CD14-positive monocyte (primary cell): ENCODE results near the gene GAS5. TPM values are rescaled to one million over a fixed set of nuclear protein-coding genes. Genes with fewer than 3 reads are reported as not detected.

Source experiments
- DNase-seq, 3 donors: peaks; one replicate each; pipeline ENCODE4 v3.0.0-alpha.2; 2011 to 2022
- H2AFZ ChIP-seq: 2 replicates; pipeline ENCODE4 v1.6.0; 2012; ENCODE audit warnings: mild to moderate bottlenecking, low read depth, low read length, inconsistent platforms; ENCODE audit not compliant: insufficient read depth, poor library complexity, severe bottlenecking
- H3K27ac ChIP-seq, 2 donors: 1 replicate in 1 of 2; 2 replicates in 1 of 2; pipeline ENCODE4 v1.5.1; 2012 to 2013; ENCODE audit warnings: low read length in 2 of 2, control low read depth in 1 of 2, inconsistent platforms in 1 of 2, low read depth in 1 of 2, mild to moderate bottlenecking in 1 of 2
- H3K27me3 ChIP-seq, 2 donors: one replicate each; pipeline versions ENCODE4 v1.6.0 to v1.6.1; 2011 to 2013; ENCODE audit warnings: low read length in 2 of 2; ENCODE audit not compliant: control insufficient read depth in 2 of 2, insufficient read depth in 2 of 2
- H3K36me3 ChIP-seq, 2 donors: replicated peaks in 1 of 2; 1 replicate in 1 of 2; 2 replicates in 1 of 2; pipeline versions ENCODE4 v1.5.1 to v1.6.1; 2012 to 2013; ENCODE audit warnings: low read length in 2 of 2, control low read depth in 1 of 2, inconsistent platforms in 1 of 2, mild to moderate bottlenecking in 1 of 2; ENCODE audit not compliant: insufficient read depth in 2 of 2, control insufficient read depth in 1 of 2
- H3K4me1 ChIP-seq, 2 donors: 1 replicate in 1 of 2; 2 replicates in 1 of 2; pipeline versions ENCODE4 v1.5.1 to v1.6.1; 2012 to 2013; ENCODE audit warnings: low read length in 2 of 2, control low read depth in 1 of 2, inconsistent platforms in 1 of 2, mild to moderate bottlenecking in 1 of 2, moderate library complexity in 1 of 2; ENCODE audit not compliant: insufficient read depth in 2 of 2, control insufficient read depth in 1 of 2
- H3K4me2 ChIP-seq: replicated peaks from 2 replicates; pipeline ENCODE3; 2012; ENCODE audit warnings: low read length, moderate library complexity, mild to moderate bottlenecking; ENCODE audit not compliant: poor library complexity, severe bottlenecking; ENCODE audit errors: extremely low read depth
- H3K4me3 ChIP-seq, 3 experiments: fragments of 200-600 bp in 1 of 3; sonication (generic) in 1 of 3; replicated peaks in 1 of 3; 1 replicate in 2 of 3; 2 replicates in 1 of 3; pipeline ENCODE4 v1.5.1; 2011 to 2013; ENCODE audit warnings: low read length in 3 of 3, mild to moderate bottlenecking in 3 of 3, control low read depth in 2 of 3, low read depth in 2 of 3, inconsistent platforms in 1 of 3, moderate library complexity in 1 of 3
- H3K79me2 ChIP-seq: 2 replicates; pipeline ENCODE4 v1.6.0; 2012; ENCODE audit warnings: mild to moderate bottlenecking, control low read depth, inconsistent platforms, low read length, moderate library complexity; ENCODE audit not compliant: insufficient read depth
- H3K9ac ChIP-seq: 2 replicates; pipeline ENCODE4 v1.6.0; 2017; ENCODE audit warnings: low read length, mild to moderate bottlenecking; ENCODE audit not compliant: insufficient read depth, poor library complexity, severe bottlenecking
- H3K9me3 ChIP-seq, 2 donors: replicated peaks in 1 of 2; 1 replicate in 1 of 2; 2 replicates in 1 of 2; pipeline versions ENCODE4 v1.5.1 to v1.6.1; 2012 to 2013; ENCODE audit warnings: low read length in 2 of 2, control low read depth in 1 of 2; ENCODE audit not compliant: control insufficient read depth in 1 of 2, insufficient read depth in 1 of 2
- H4K20me1 ChIP-seq: 2 replicates; pipeline ENCODE4 v1.6.0; 2012; ENCODE audit warnings: mild to moderate bottlenecking, low read length, control low read depth, moderate library complexity; ENCODE audit not compliant: insufficient read depth
- H3K27ac Mint-ChIP-seq, 7 donors: one replicate each; pipeline ENCODE4 v1.8.0; 2020; ENCODE audit warnings: mild to moderate bottlenecking in 7 of 7, mixed read lengths in 7 of 7, moderate library complexity in 6 of 7, inconsistent platforms in 2 of 7
- H3K27me3 Mint-ChIP-seq, 3 donors: one replicate each; pipeline ENCODE4 v1.8.0; 2021 to 2022; ENCODE audit warnings: low read depth in 3 of 3, mild to moderate bottlenecking in 3 of 3, mixed read lengths in 3 of 3, moderate library complexity in 3 of 3, inconsistent platforms in 1 of 3
- H3K36me3 Mint-ChIP-seq, 2 donors: one replicate each; pipeline ENCODE4 v1.8.0; 2020; ENCODE audit warnings: mixed read lengths in 2 of 2, inconsistent platforms in 1 of 2, mild to moderate bottlenecking in 1 of 2
- H3K4me1 Mint-ChIP-seq: one replicate; pipeline ENCODE4 v1.8.0; 2020; ENCODE audit warnings: mild to moderate bottlenecking, mixed read lengths
- H3K4me3 Mint-ChIP-seq, 2 donors: one replicate each; pipeline ENCODE4 v1.8.0; 2020; ENCODE audit warnings: mild to moderate bottlenecking in 2 of 2, mixed read lengths in 2 of 2, moderate library complexity in 1 of 2
- H3K9me3 Mint-ChIP-seq, 7 donors: one replicate each; pipeline ENCODE4 v1.8.0; 2020 to 2022; ENCODE audit warnings: mixed read lengths in 7 of 7, mild to moderate bottlenecking in 6 of 7, moderate library complexity in 6 of 7, inconsistent platforms in 2 of 7
- WGBS: methylation state at CpG from one replicate; pipeline ENCODE4 v1.1.5; 2013; ENCODE audit warnings: missing lambda C conversion rate; ENCODE audit not compliant: insufficient coverage; 5-methylcytosine and 5-hydroxymethylcytosine counted together
- intact Hi-C, 2 donors: fragments of 100-400 bp; cut with micrococcal nuclease; formaldehyde crosslinking; loops; one replicate each; pipeline versions ENCODE4 v1.15.0 to v1.15.1; 2023
- polyA plus RNA-seq, 3 donors: library from polyadenylated mRNA; depleted of rRNA in 1 of 3; unstranded in 2 of 3; stranded (reverse) in 1 of 3; fragments of 300-500 nt in 2 of 3; fragments of >200 nt in 1 of 3; fragmentation: Illumina TruSeq in 2 of 3; gene quantifications; 1 replicate in 2 of 3; 2 replicates in 1 of 3; pipeline ENCODE4 v1.2.3, GENCODE V29; 2012 to 2021
- TF ChIP-seq, protein P1 (sequence below): fragments of 200-600 bp; IDR thresholded peaks from one replicate; pipeline ENCODE4 v1.8.0; 2022; ENCODE audit warnings: antibody characterized with exemption, mild to moderate bottlenecking

The GAS5 gene
- polyA plus RNA-seq, 3 donors: 90.4 to 309 (median 92.0) TPM

DNA sequence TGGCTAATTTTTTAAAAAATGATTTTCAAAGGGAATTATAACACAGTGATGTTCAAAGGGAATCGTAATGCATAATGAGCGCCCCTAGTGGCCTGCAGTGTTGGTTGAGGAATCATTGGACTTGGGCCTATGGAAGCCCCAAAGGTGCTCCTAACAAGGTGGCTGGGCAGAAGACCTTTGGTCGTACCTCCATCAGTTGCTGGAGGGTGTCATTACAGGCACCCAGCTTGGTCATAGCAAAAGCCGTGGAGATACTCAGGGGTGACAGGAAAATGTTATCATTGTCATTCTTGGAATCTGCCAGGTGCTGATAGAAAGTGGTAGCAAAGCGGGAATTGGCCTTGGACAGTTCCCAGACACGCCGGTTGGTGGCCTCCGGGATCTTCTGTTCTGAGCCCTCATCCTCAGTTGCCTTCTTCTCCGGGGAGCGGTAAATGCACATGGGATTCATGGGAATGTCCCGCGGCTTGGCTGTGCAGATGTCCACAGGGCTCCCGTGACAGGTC lies 46.6 kb upstream of the GAS5 start:
- TF ChIP-seq, protein P1, sequence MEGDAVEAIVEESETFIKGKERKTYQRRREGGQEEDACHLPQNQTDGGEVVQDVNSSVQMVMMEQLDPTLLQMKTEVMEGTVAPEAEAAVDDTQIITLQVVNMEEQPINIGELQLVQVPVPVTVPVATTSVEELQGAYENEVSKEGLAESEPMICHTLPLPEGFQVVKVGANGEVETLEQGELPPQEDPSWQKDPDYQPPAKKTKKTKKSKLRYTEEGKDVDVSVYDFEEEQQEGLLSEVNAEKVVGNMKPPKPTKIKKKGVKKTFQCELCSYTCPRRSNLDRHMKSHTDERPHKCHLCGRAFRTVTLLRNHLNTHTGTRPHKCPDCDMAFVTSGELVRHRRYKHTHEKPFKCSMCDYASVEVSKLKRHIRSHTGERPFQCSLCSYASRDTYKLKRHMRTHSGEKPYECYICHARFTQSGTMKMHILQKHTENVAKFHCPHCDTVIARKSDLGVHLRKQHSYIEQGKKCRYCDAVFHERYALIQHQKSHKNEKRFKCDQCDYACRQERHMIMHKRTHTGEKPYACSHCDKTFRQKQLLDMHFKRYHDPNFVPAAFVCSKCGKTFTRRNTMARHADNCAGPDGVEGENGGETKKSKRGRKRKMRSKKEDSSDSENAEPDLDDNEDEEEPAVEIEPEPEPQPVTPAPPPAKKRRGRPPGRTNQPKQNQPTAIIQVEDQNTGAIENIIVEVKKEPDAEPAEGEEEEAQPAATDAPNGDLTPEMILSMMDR: peak; percentile 67
- WGBS: 95% methylated on average over 13 of the region's 13 CpGs

DNA sequence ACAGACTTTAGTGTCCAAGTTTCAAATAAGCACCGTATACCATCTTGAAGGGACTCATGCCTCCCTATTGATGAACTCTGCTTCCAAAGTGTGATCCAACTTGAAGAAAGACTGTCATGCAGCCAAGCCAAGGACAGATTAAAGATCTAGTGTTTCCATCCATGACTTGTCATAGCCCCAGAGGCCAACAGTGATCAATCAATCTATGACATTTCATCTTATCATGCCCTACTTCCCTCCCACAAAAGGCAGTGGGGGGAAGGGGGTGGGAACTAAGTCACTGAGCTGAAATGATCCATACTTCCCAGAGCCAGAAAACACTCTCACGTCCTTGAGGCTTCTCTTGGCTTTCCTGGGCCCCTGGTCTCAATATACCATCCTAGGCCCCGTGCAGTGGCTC lies 45.3 kb upstream of the GAS5 start:
- no peaks in the 10 kb centered on the region for H3K36me3 Mint-ChIP-seq
- H3K4me3 ChIP-seq: no peak overlapping the region

More for the DNA sequence above, 46.6 kb upstream of the GAS5 start:
- no peak overlapping the region for H3K4me2 ChIP-seq
- H3K27ac Mint-ChIP-seq: no peak overlapping the region
- no peak overlapping the region for H3K4me3 Mint-ChIP-seq
- H3K9me3 Mint-ChIP-seq: peaks cover 0 to 2% (median 0%) of the 10 kb centered on the region in 7 donors
- no peaks in the 10 kb centered on the region for H3K4me1 ChIP-seq
- peaks cover 0 to 2% (median 2%) of the 10 kb centered on the region in 3 donors for H3K27me3 Mint-ChIP-seq
- DNase-seq: peak in 2 of 3 donors; percentile 1 to 7
- H3K4me3 ChIP-seq: no peak overlapping the region
- H3K36me3 ChIP-seq: no peaks in the 10 kb centered on the region
- no peaks in the 10 kb centered on the region for H3K36me3 Mint-ChIP-seq
- H3K9ac ChIP-seq: no peak overlapping the region
- H3K4me1 Mint-ChIP-seq: no peaks in the 10 kb centered on the region
- H3K27me3 ChIP-seq: no peaks in the 10 kb centered on the region
- no peaks in the 10 kb centered on the region for H3K9me3 ChIP-seq
- no peak overlapping the region for H2AFZ ChIP-seq
- H3K27ac ChIP-seq: no peak overlapping the region
- H3K79me2 ChIP-seq: no peaks in the 10 kb centered on the region
- intact Hi-C loops: no loop called here
- no peaks in the 10 kb centered on the region for H4K20me1 ChIP-seq

More for the DNA sequence above, 45.3 kb upstream of the GAS5 start:
- H3K27me3 Mint-ChIP-seq: peaks cover 0 to 2% (median 2%) of the 10 kb centered on the region in 3 donors
- H3K9me3 Mint-ChIP-seq: peaks cover 0 to 2% (median 0%) of the 10 kb centered on the region in 7 donors
- Histone ChIP-seq H3K9ac (no peak overlapping the region), H3K9me3 (no peaks in the 10 kb centered on the region), H4K20me1 (no peaks in the 10 kb centered on the region), H3K27me3 (no peaks in the 10 kb centered on the region), H3K4me2 (no peak overlapping the region), H3K36me3 (no peaks in the 10 kb centered on the region), H3K79me2 (no peaks in the 10 kb centered on the region), H3K4me1 (no peaks in the 10 kb centered on the region), H2AFZ (no peak overlapping the region), H3K27ac (no peak overlapping the region)
- TF ChIP-seq, protein P1: no peak
- H3K27ac Mint-ChIP-seq: no peak overlapping the region
- no peaks in the 10 kb centered on the region for H3K4me1 Mint-ChIP-seq
- DNase-seq: no peak
- no peak overlapping the region for H3K4me3 Mint-ChIP-seq
- 93% methylated on average over 2 of the region's 3 CpGs for WGBS
- intact Hi-C loops: no loop called here
